Osteoblast (primary cell): ENCODE measurements around the gene TTC19. TPM values are rescaled to one million over a fixed set of nuclear protein-coding genes. Genes with fewer than 3 reads are reported as not detected.
"Not testable (repeated sequence)": the region's sequence is repeated elsewhere in the genome, so short reads cannot be mapped to it uniquely, and the experiment has no call there.

Experiments used
- DNase-seq: peaks from one replicate; pipeline ENCODE4 v3.0.0; 2011; ENCODE audit warnings: low spot score, mixed read lengths; ENCODE audit not compliant: insufficient read length; ENCODE audit errors: missing footprints
- H2AFZ ChIP-seq: 2 replicates; pipeline ENCODE4 v1.6.0; 2011; ENCODE audit warnings: mild to moderate bottlenecking, low read length
- H3K27ac ChIP-seq: 2 replicates; pipeline ENCODE4 v1.5.1; 2011; ENCODE audit warnings: mild to moderate bottlenecking, low read depth, low read length, moderate library complexity
- H3K27me3 ChIP-seq: 2 replicates; pipeline ENCODE4 v1.6.0; 2012; ENCODE audit warnings: mild to moderate bottlenecking, control low read depth, inconsistent platforms, low read length, moderate library complexity; ENCODE audit not compliant: insufficient read depth
- H3K36me3 ChIP-seq: 2 replicates; pipeline ENCODE4 v1.5.1; 2011; ENCODE audit warnings: mild to moderate bottlenecking, low read length, control low read depth, moderate library complexity; ENCODE audit not compliant: insufficient read depth
- H3K4me1 ChIP-seq: 2 replicates; pipeline ENCODE4 v1.5.1; 2011; ENCODE audit warnings: mild to moderate bottlenecking, low read length, control low read depth, moderate library complexity; ENCODE audit not compliant: insufficient read depth
- H3K4me2 ChIP-seq: 2 replicates; pipeline ENCODE4 v1.6.0; 2011; ENCODE audit warnings: mild to moderate bottlenecking, low read length; ENCODE audit not compliant: insufficient read depth
- H3K4me3 ChIP-seq: fragments of 200-600 bp; sonication (generic); 3 replicates; pipeline ENCODE4 v1.5.1; 2012; ENCODE audit warnings: mild to moderate bottlenecking, low read length, inconsistent platforms; ENCODE audit not compliant: insufficient read depth
- H3K79me2 ChIP-seq: 2 replicates; pipeline ENCODE4 v1.6.0; 2012; ENCODE audit warnings: mild to moderate bottlenecking, low read length, control low read depth, inconsistent platforms; ENCODE audit not compliant: insufficient read depth
- H3K9me3 ChIP-seq: 2 replicates; pipeline ENCODE4 v1.5.1; 2011; ENCODE audit warnings: low read depth, low read length, control low read depth
- H4K20me1 ChIP-seq: 2 replicates; pipeline ENCODE4 v1.6.0; 2012; ENCODE audit warnings: mild to moderate bottlenecking, low read length, control low read depth; ENCODE audit not compliant: insufficient read depth
- total RNA-seq: library from RNA; depleted of rRNA; stranded (reverse); fragments of >200 nt; gene quantifications from 2 replicates; pipeline ENCODE4 v1.2.3, GENCODE V29; 2012
- TF ChIP-seq, protein P1 (sequence below): IDR thresholded peaks from 2 replicates; pipeline ENCODE4 v1.5.1; 2011; ENCODE audit warnings: mild to moderate bottlenecking, low read depth, low read length, moderate library complexity; ENCODE audit errors: extremely low read depth

Gene TTC19
- total RNA-seq, 1 donor = 31.8 TPM

DNA sequence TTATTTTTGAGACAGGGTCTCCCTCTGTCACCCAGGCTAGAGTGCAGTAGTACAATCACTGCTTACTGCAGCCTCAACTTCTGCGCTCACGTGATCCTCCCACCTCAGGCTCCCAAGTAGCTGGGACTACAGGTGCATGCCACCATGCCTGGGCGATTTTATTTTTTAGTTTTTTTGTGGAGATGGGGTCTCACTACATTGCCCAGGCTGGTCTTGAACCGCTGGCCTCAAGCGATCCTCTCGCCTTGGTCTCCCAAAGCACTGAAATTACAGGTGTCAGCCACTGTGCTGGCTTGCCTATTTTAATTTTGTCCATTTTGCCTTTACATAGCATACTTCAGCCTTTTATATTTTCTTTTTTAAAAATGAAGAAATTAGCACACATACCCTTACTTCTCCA is 51.2 kb downstream of the TTC19 start:
- H3K79me2 ChIP-seq = peaks cover 48% of the 10 kb centered on the region
- H3K4me2 ChIP-seq = no peak overlapping the region
- H3K9me3 ChIP-seq = no peaks in the 10 kb centered on the region
- no peak for DNase-seq
- H3K4me3 ChIP-seq = no peak overlapping the region
- no peak overlapping the region for H3K27ac ChIP-seq
- H4K20me1 ChIP-seq = peaks cover 2% of the 10 kb centered on the region
- no peak overlapping the region for H2AFZ ChIP-seq
- H3K36me3 ChIP-seq = peaks cover 45% of the 10 kb centered on the region
- TF ChIP-seq, protein P1, sequence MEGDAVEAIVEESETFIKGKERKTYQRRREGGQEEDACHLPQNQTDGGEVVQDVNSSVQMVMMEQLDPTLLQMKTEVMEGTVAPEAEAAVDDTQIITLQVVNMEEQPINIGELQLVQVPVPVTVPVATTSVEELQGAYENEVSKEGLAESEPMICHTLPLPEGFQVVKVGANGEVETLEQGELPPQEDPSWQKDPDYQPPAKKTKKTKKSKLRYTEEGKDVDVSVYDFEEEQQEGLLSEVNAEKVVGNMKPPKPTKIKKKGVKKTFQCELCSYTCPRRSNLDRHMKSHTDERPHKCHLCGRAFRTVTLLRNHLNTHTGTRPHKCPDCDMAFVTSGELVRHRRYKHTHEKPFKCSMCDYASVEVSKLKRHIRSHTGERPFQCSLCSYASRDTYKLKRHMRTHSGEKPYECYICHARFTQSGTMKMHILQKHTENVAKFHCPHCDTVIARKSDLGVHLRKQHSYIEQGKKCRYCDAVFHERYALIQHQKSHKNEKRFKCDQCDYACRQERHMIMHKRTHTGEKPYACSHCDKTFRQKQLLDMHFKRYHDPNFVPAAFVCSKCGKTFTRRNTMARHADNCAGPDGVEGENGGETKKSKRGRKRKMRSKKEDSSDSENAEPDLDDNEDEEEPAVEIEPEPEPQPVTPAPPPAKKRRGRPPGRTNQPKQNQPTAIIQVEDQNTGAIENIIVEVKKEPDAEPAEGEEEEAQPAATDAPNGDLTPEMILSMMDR = no peak
- no peaks in the 10 kb centered on the region for H3K4me1 ChIP-seq
- H3K27me3 ChIP-seq = no peaks in the 10 kb centered on the region

DNA sequence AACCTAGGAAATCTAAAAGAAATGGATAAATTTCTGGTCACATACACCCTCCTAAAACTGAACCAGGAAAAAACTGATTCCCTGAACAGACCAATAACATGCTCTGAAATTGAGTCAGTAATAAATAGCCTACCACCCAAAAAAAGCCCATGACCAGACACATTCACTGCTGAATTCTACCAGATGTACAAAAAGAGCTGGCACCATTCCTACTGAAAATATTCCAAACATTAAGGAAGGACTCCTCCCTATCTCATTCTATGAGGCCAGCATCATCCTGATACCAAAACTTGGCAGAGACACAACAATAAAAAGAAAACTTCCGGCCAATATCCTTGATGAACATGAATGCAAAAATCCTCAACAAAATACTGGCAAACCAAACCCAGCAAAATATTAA is 52.9 kb downstream of the TTC19 start:
- Histone ChIP-seq H2AFZ (no peak overlapping the region), H3K9me3 (no peaks in the 10 kb centered on the region), H3K27me3 (no peaks in the 10 kb centered on the region), H3K4me3 (no peak overlapping the region), H3K4me2 (no peak overlapping the region), H4K20me1 (peaks cover 2% of the 10 kb centered on the region), H3K4me1 (no peaks in the 10 kb centered on the region), H3K79me2 (peaks cover 46% of the 10 kb centered on the region), H3K36me3 (peaks cover 49% of the 10 kb centered on the region), H3K27ac (no peak overlapping the region)
- TF ChIP-seq, protein P1 = no peak
- no peak for DNase-seq

DNA sequence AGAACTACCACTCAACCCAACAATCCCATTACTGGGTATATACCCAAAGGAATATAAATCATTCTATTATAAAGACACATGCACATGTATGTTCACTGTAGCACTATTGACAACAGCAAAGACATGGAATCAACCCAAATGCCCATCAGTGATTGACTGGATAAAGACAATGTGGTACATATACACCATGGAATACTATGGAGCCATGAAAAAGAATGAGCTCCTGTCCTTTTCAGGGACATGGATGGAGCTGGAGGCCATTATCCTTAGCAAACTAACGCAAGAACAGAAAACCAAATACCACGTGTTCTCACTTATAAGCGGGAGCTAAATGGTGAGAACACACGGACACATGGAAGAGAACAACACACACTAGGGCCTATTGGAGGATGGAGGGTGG is 55.5 kb downstream of the TTC19 start:
- not testable (repeated sequence) for DNase-seq, H3K4me1 ChIP-seq, H3K27me3 ChIP-seq, H3K9me3 ChIP-seq, H3K4me2 ChIP-seq, H4K20me1 ChIP-seq, H2AFZ ChIP-seq, H3K4me3 ChIP-seq, H3K27ac ChIP-seq
- Histone ChIP-seq H3K79me2 (peaks cover 36% of the 10 kb centered on the region), H3K36me3 (peaks cover 53% of the 10 kb centered on the region)

DNA sequence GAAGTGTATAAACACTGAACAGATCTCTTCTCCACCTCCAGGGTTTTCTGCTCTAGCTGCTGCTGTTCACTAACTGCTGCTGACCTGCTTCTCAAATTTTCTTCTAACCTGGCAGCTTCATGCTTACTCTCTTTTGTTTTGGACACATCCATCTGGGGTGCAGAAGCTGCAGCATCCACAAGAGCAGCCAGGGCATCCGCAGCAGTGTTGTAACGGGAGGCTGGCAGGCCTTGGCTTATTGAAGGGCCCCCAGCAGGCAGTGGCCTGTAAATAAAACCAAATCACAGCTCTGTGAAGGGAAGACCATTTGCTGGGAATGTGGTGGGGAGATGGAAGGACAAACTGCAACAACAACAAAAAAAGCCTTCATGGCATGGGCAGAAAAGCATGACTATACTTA is 62.0 kb downstream of the TTC19 start:
- no peaks in the 10 kb centered on the region for H4K20me1 ChIP-seq
- H3K4me2 ChIP-seq = no peak overlapping the region
- no peaks in the 10 kb centered on the region for H3K4me1 ChIP-seq
- no peak overlapping the region for H3K4me3 ChIP-seq
- no peaks in the 10 kb centered on the region for H3K27me3 ChIP-seq
- no peak overlapping the region for H3K27ac ChIP-seq
- H3K36me3 ChIP-seq = peaks cover 89% of the 10 kb centered on the region
- no peak for DNase-seq
- H3K79me2 ChIP-seq = peaks cover 6% of the 10 kb centered on the region
- H2AFZ ChIP-seq = no peak overlapping the region
- H3K9me3 ChIP-seq = no peaks in the 10 kb centered on the region
- TF ChIP-seq, protein P1 = no peak
